Fibroblast of villous mesenchyme (primary cell): Measurements from ENCODE around the gene GUCA2B. TPM values are rescaled to one million over a fixed set of nuclear protein-coding genes. Genes with fewer than 3 reads are reported as not detected.

ENCODE experiments used
- DNase-seq: peaks from one replicate; pipeline ENCODE4 v3.0.0-alpha.2; 2010; ENCODE audit warnings: low read depth
- H3K4me3 ChIP-seq: 2 replicates; pipeline ENCODE4 v1.5.1; 2011; ENCODE audit warnings: low read depth, mild to moderate bottlenecking, low read length
- total RNA-seq: library from RNA; depleted of rRNA; stranded (reverse); fragments of >200 nt; gene quantifications from 2 replicates; pipeline ENCODE4 v1.2.3, GENCODE V29; 2012
- TF ChIP-seq, protein P1 (sequence below): IDR thresholded peaks from 2 replicates; pipeline ENCODE4 v1.5.1; 2012; ENCODE audit warnings: low read depth, mild to moderate bottlenecking, low read length; ENCODE audit not compliant: insufficient read depth

Gene GUCA2B
- total RNA-seq, 1 donor = not detected

DNA sequence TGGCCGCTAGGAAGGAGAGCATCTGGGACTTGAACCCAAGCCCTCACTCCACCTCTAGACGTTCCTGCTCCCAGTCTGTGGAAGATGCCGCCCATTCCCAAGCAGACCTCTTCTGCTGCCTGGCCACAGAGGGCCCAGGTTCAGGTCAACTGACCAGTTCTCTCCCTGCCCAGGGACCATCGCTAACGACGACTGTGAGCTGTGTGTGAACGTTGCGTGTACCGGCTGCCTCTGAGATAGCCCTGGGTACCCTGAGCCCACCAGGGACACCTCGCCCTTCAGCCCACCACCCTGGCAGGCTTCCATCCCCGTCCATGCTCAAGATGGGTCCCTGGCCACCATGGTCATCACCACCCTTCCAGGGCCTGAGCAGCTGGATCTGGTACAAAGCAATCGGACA lies 2.2 kb downstream of the GUCA2B start:
- DNase-seq = no peak
- TF ChIP-seq, protein P1, sequence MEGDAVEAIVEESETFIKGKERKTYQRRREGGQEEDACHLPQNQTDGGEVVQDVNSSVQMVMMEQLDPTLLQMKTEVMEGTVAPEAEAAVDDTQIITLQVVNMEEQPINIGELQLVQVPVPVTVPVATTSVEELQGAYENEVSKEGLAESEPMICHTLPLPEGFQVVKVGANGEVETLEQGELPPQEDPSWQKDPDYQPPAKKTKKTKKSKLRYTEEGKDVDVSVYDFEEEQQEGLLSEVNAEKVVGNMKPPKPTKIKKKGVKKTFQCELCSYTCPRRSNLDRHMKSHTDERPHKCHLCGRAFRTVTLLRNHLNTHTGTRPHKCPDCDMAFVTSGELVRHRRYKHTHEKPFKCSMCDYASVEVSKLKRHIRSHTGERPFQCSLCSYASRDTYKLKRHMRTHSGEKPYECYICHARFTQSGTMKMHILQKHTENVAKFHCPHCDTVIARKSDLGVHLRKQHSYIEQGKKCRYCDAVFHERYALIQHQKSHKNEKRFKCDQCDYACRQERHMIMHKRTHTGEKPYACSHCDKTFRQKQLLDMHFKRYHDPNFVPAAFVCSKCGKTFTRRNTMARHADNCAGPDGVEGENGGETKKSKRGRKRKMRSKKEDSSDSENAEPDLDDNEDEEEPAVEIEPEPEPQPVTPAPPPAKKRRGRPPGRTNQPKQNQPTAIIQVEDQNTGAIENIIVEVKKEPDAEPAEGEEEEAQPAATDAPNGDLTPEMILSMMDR = no peak
- no peak overlapping the region for H3K4me3 ChIP-seq

DNA sequence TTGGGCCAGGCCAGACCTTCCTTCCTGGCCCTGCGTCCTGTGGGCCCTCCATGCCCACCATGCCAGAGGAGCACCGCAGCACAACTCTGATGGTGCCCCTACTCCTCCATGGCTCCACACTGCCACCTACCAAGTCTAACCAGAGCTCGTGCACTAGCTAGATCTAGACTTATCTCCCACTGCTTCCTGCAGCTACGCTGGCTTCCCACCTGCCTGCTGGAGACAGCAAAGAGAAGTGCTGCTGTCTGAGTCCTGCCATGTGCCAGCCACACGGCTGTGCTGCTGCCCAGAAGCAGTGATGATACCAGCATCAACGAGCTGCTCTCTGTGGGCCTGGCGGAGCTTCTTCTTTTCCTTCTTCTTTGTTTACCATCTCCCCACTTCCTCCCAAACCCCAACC lies 4.5 kb downstream of the GUCA2B start:
- DNase-seq = no peak
- no peak overlapping the region for H3K4me3 ChIP-seq
- TF ChIP-seq, protein P1 = no peak

DNA sequence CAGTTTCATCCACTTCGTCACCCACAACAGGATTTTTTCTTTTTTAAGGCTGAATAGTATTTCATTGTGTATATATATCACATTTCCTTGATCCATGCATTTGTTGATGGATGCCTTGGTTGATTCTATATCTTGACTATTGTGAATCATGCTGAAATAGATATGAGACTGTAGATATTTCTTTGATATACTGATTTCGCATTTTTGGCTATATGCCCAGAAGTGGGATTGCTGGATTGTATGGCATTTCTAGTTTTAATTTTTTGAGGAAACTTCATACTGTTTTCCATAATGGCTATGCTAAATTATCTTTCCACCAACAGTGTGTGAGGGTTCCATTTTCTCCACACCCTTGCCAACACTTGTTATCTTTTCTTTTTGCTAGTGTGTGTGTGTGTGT lies 5.0 kb downstream of the GUCA2B start:
- no peak for DNase-seq
- no peak overlapping the region for H3K4me3 ChIP-seq
- TF ChIP-seq, protein P1 = no peak

DNA sequence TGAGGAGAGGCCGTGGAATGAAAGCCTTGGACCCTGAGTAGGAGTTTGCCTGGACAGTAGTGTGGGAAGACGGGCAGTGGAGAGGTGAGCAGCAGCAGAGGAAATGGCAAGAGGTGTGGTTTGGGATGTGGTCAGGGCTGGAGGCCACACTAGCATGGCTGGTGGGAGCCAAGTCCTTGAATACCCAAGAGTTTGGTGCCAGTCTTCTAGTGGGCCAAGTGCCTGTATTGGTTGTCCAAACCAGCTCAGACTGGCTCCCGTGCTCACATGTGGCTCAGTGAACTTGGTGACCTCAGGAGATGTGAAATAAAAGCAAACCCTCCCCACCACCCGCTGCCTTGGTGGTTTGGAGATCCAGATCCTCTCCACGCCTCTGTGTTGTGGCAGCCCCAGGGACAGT lies 9.0 kb downstream of the GUCA2B start:
- DNase-seq = no peak
- TF ChIP-seq, protein P1 = no peak
- H3K4me3 ChIP-seq = no peak overlapping the region

DNA sequence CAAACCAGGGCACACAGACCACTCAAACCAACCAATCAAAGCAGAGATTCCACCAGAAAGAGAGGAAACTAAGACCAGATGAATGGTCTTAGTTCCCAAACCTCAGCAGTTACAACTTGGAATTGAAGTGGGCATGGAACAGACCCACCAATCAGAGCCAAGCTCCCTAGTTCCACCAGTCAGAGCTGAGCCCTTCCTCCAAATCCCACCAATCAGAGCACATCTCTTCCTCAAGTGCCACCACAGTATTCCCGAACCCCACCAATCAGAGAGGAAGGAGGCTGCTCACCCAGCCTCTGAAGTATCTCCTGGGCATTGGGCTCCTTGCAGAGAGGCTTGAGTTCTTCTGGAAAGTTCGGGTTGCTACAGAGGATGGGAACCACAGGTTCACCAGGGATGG lies 9.9 kb downstream of the GUCA2B start:
- DNase-seq = no peak
- TF ChIP-seq, protein P1 = no peak
- no peak overlapping the region for H3K4me3 ChIP-seq

DNA sequence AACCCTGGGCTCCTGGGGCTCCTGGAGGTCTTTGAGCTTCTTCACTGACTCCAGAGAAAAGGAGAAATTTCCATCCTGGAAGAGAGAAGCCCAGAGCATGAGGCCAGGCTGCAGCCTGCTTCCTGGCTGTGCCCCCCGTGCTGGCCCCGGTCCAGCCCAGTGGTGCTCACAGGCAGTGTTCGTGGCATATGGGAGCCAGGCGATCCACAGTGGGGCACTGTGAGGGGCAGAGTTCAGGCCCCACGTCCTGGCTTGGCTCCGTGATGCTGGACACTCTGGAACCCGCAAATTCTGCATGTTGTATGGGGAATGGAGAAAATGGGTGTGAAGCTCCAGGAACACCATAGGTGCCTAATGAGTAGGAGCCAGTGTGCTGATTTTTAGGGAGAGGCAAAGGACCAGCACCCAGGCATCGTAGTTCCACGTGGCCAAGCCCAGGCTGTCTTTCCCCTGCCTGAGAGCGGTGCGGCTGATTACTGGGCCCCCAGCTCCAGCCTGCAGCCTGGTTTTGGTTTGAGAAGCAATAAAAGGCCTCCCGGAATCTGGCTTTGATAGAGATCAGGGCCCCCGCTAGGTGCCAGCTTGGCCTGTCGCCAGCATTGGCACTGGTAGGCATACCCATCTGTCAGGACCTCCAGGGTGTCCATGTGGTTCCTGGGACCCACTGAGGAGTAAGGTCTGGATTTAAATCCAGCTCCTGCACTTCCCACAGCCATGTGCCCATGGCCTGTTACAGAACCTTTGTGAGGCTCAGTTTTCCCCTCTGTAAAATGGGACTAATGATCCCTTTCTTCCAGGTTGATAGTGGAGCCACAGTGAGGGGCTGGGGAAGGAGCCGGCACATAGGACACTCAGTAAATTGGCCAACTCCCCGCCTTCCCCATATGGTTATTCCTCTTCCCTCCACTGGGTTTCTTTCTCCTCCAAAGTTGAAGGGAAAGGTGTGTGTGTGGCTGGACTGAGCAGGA lies 10.6 kb downstream of the GUCA2B start:
- no peak overlapping the region for H3K4me3 ChIP-seq
- no peak for DNase-seq
- TF ChIP-seq, protein P1 = no peak
